ENCODE results near the gene COL4A3. TPM values are rescaled to one million over a fixed set of nuclear protein-coding genes. Genes with fewer than 3 reads are reported as not detected.

COL4A3 gene
- total and polyA plus RNA-seq, 9 of the 15 experiments (the other 6 are each of a cell fraction or from before 2014, with no cell fraction given): not detected

DNA sequence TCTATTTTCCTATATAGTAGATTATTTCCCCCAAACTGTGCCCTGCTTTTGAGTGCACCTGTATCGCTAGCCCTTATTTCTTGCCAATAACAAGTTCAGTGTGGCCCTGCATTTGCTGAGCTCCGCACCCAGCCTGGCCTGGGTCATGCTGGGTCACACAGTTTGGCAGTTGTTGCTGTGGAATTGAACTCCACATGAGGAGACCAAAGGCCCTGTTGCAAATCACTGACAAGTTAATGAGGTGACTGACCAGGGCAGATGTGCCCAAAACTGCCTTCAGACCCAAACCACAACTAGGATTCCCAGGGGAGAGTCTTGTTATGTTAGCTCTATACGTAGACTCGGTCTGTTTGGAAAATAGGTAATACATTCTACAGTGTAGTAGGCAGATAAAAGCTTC lies 31.4 kb upstream of the COL4A3 start (continued):
- TF ChIP-seq, protein P1, sequence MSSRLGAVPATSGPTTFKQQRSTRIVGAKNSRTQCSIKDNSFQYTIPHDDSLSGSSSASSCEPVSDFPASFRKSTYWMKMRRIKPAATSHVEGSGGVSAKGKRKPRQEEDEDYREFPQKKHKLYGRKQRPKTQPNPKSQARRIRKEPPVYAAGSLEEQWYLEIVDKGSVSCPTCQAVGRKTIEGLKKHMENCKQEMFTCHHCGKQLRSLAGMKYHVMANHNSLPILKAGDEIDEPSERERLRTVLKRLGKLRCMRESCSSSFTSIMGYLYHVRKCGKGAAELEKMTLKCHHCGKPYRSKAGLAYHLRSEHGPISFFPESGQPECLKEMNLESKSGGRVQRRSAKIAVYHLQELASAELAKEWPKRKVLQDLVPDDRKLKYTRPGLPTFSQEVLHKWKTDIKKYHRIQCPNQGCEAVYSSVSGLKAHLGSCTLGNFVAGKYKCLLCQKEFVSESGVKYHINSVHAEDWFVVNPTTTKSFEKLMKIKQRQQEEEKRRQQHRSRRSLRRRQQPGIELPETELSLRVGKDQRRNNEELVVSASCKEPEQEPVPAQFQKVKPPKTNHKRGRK (tag; IDR thresholded peaks at IDR 0.05): no peak
- TF ChIP-seq ZBTB17 (CRISPR knock-in tag; IDR thresholded peaks at IDR 0.05): no peak
- no peak for TF ChIP-seq ZNF41 (CRISPR knock-in tag; conservative IDR thresholded peaks at IDR 0.05)

DNA sequence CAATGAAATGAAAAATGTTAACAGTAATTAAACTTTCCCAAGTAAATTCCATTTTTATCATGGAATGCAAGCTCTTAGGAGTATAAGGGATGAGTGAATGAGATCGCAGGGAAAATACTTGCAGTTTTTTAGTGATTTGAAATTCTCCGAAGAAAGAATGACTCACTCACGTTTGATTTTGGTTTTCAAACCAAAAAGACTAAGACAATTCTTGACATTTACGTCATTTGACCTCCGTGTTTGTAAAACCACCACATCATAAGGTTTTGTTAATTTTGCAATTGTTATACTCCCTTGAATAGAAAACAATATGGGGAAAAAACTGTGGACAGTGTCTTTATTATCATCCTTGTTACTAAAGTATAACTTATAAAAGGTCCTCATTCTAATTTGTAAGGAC lies 29.8 kb upstream of the COL4A3 start:
- CTCF ChIA-PET (ENCODE audit: low intra/inter-chr PET ratio): no interaction called here
- no peak overlapping the region for H3K27ac ChIP-seq (ENCODE audit: extremely low read depth, low read depth, low read length)
- ATAC-seq: no peak
- no peaks in the 10 kb centered on the region for H3K79me2 ChIP-seq (ENCODE audit: control insufficient read depth, insufficient read depth, low read length)
- no peaks in the 10 kb centered on the region for H3K36me3 ChIP-seq (ENCODE audit: control insufficient read depth, insufficient read depth, low read length)
- in situ Hi-C loops (cut with MboI): no loop called here
- H3K4me2 ChIP-seq (ENCODE audit: insufficient read depth, low read length): no peak overlapping the region
- intact Hi-C loops (cut with micrococcal nuclease): loop anchor here (5.0 to 10.0 kb wide), 2 partner anchors 190 to 633 kb away; partner anchors contain the start of gene MFF
- WGBS (ENCODE audit: insufficient coverage, low coverage, missing lambda C conversion rate): 2% methylated on average over 5 of the region's 5 CpGs
- no peaks in the 10 kb centered on the region for H3K4me1 ChIP-seq (replicated peaks in 1 of 2; ENCODE audit: control insufficient read depth in 2 of 2, insufficient read depth in 2 of 2, low read length in 2 of 2)
- DNase-seq (ENCODE audit: extremely low read depth in 1 of 4, low spot score in 3 of 4): no peak
- no TSS peak for BruUV-seq (replicated peaks)
- TF ChIP-seq CBFA2T2 (conservative IDR thresholded peaks at IDR 0.05) (no peak), ZNF584 (CRISPR knock-in tag; IDR thresholded peaks at IDR 0.05; ENCODE audit: low read depth) (no peak), CBX2 (IDR thresholded peaks at IDR 0.05; ENCODE audit: insufficient read depth, low read length, poor library complexity, severe bottlenecking) (no peak), ETV1 (tag; conservative IDR thresholded peaks at IDR 0.05; ENCODE audit: low read depth) (no peak), YBX1 (IDR thresholded peaks at IDR 0.05) (no peak), BRD4 (IDR thresholded peaks at IDR 0.05) (no peak)
- no peak overlapping the region for H3K4me3 ChIP-seq
- no peaks in the 10 kb centered on the region for H3K9me3 ChIP-seq (replicated peaks; ENCODE audit: control insufficient read depth, insufficient read depth, low read depth, low read length)
- no peak overlapping the region for H2AFZ ChIP-seq (ENCODE audit: low read depth, low read length)
- H3K9ac ChIP-seq (ENCODE audit: insufficient read depth in 1 of 2, low read depth in 2 of 2, low read length in 2 of 2): no peak overlapping the region
- no peak for FAIRE-seq
- no peaks in the 10 kb centered on the region for H3K9me1 ChIP-seq (ENCODE audit: control insufficient read depth, insufficient read depth, low read length)
- POLR2A ChIA-PET: interaction anchor here (0.6 to 1.3 kb wide), 2 partner anchors 10 to 19 kb away, joined by 3 read pairs; no protein-coding TSS in a partner anchor
- H3K27me3 ChIP-seq (ENCODE audit: control insufficient read depth in 2 of 2, insufficient read depth in 2 of 2, low read length in 2 of 2): peaks cover 0 to 19% of the 10 kb centered on the region in 2 experiments; a peak in 2 of 5 replicates
- no peaks in the 10 kb centered on the region for H4K20me1 ChIP-seq (replicated peaks; ENCODE audit: control insufficient read depth, insufficient read depth, low read length)

All from K562 (cell line).